Common myeloid progenitor, CD34-positive (primary cell): ENCODE data around the gene HPGDS.

Experiments used
- CTCF ChIA-PET: fragments of 350-600 bp; sonication (Branson Sonifier 250); formaldehyde crosslinking; loops from one replicate; lab custom pipeline; 2021; ENCODE audit warnings: antibody characterized with exemption; lab: Charles Lee
- POLR2A ChIA-PET: fragments of 350-600 bp; sonication (Branson Sonifier 250); formaldehyde crosslinking; loops from one replicate; lab custom pipeline; 2021; ENCODE audit warnings: antibody characterized with exemption; lab: Charles Lee
- DNase-seq, 3 donors: peaks; one replicate each; pipeline versions ENCODE4 v3.0.0 to v3.0.0-alpha.2; 2013
- H3K27ac ChIP-seq, 2 experiments: 1 replicate in 1 of 2; 2 replicates in 1 of 2; pipeline ENCODE4 v1.7.0; 2013; ENCODE audit warnings: inconsistent platforms in 2 of 2, low read length in 2 of 2, mild to moderate bottlenecking in 2 of 2, low read depth in 1 of 2, moderate library complexity in 1 of 2; ENCODE audit not compliant: severe bottlenecking in 2 of 2, insufficient read depth in 1 of 2, poor library complexity in 1 of 2
- H3K27me3 ChIP-seq, 5 experiments: replicated peaks in 2 of 5; 1 replicate in 3 of 5; 2 replicates in 2 of 5; pipeline versions ENCODE4 v1.6.1 to v1.7.0; 2013; ENCODE audit warnings: low read length in 4 of 5, mild to moderate bottlenecking in 2 of 5, moderate library complexity in 2 of 5, inconsistent platforms in 1 of 5; ENCODE audit not compliant: insufficient read depth in 5 of 5, control insufficient read depth in 4 of 5
- H3K36me3 ChIP-seq, 4 experiments: 1 replicate in 2 of 4; 2 replicates in 2 of 4; pipeline versions ENCODE4 v1.6.1 to v1.7.0; 2013; ENCODE audit warnings: low read length in 3 of 4, control low read depth in 1 of 4, mild to moderate bottlenecking in 1 of 4; ENCODE audit not compliant: control insufficient read depth in 4 of 4, insufficient read depth in 4 of 4
- H3K4me1 ChIP-seq, 4 experiments: 1 replicate in 3 of 4; 2 replicates in 1 of 4; pipeline versions ENCODE4 v1.6.1 to v1.7.1; 2013; ENCODE audit warnings: low read length in 3 of 4, mild to moderate bottlenecking in 3 of 4, control low read depth in 1 of 4, inconsistent platforms in 1 of 4, moderate library complexity in 1 of 4; ENCODE audit not compliant: control insufficient read depth in 4 of 4, insufficient read depth in 4 of 4; ENCODE audit errors: control extremely low read depth in 1 of 4
- H3K4me3 ChIP-seq, 7 experiments: 1 replicate in 4 of 7; 2 replicates in 3 of 7; pipeline versions ENCODE4 v1.5.1 to v1.7.0; 2013; ENCODE audit warnings: mild to moderate bottlenecking in 7 of 7, low read length in 6 of 7, moderate library complexity in 6 of 7, inconsistent platforms in 2 of 7, low read depth in 2 of 7, control low read depth in 1 of 7; ENCODE audit not compliant: insufficient read depth in 4 of 7, control insufficient read depth in 1 of 7; ENCODE audit errors: extremely low read depth in 1 of 7
- H3K9me3 ChIP-seq, 5 experiments: 1 replicate in 4 of 5; 2 replicates in 1 of 5; pipeline versions ENCODE4 v1.6.1 to v1.7.1; 2013; ENCODE audit warnings: low read length in 4 of 5, mild to moderate bottlenecking in 2 of 5, inconsistent platforms in 1 of 5, low read depth in 1 of 5, moderate library complexity in 1 of 5; ENCODE audit not compliant: control insufficient read depth in 4 of 5, insufficient read depth in 2 of 5; ENCODE audit errors: control extremely low read depth in 1 of 5
- WGBS: methylation state at CpG from one replicate; pipeline ENCODE4 v1.1.5; 2013; ENCODE audit not compliant: insufficient coverage; 5-methylcytosine and 5-hydroxymethylcytosine counted together

Gene HPGDS

GRCh38 chr4:94276204-94276603 is 66.4 kb downstream of the HPGDS start:
- Histone ChIP-seq H3K27me3 (no peaks in the 10 kb centered on the region), H3K4me3 (no peak overlapping the region), H3K36me3 (peaks cover 20 to 78% (median 54%) of the 10 kb centered on the region in 4 experiments), H3K9me3 (no peaks in the 10 kb centered on the region), H3K4me1 (no peaks in the 10 kb centered on the region), H3K27ac (no peak overlapping the region)
- POLR2A ChIA-PET = no interaction called here
- 97% methylated on average over 5 of the region's 7 CpGs for WGBS
- CTCF ChIA-PET = interaction anchor here (1.6 kb wide), 1 partner anchor 12 kb away, joined by 4 read pairs; no protein-coding TSS in a partner anchor
- DNase-seq = no peak

GRCh38 chr4:94274912-94275311 is 67.7 kb downstream of the HPGDS start:
- Histone ChIP-seq H3K4me1 (no peaks in the 10 kb centered on the region), H3K27ac (no peak overlapping the region), H3K9me3 (no peaks in the 10 kb centered on the region), H3K27me3 (no peaks in the 10 kb centered on the region), H3K36me3 (peaks cover 15 to 76% (median 47%) of the 10 kb centered on the region in 4 experiments), H3K4me3 (no peak overlapping the region)
- DNase-seq = no peak
- POLR2A ChIA-PET = no interaction called here
- CTCF ChIA-PET = interaction anchor here (1.1 to 1.6 kb wide), 2 partner anchors 12 to 14 kb away, joined by 3 to 4 read pairs; no protein-coding TSS in a partner anchor
- no CpG with 5 or more reads among the region's 3 CpGs for WGBS

GRCh38 chr4:94271248-94271647 is 71.4 kb downstream of the HPGDS start:
- Histone ChIP-seq H3K9me3 (no peaks in the 10 kb centered on the region), H3K27me3 (no peaks in the 10 kb centered on the region), H3K36me3 (peaks cover 4 to 56% (median 23%) of the 10 kb centered on the region in 4 experiments), H3K4me1 (no peaks in the 10 kb centered on the region), H3K27ac (no peak overlapping the region), H3K4me3 (no peak overlapping the region)
- ChIA-PET CTCF (interaction anchor here (0.8 to 0.9 kb wide), 2 partner anchors 11 to 15 kb away, joined by 3 to 4 read pairs; no protein-coding TSS in a partner anchor), POLR2A (no interaction called here)
- no CpG with 5 or more reads among the region's 2 CpGs for WGBS
- no peak for DNase-seq

GRCh38 chr4:94267037-94267436 is 75.6 kb downstream of the HPGDS start:
- H3K27ac ChIP-seq = no peak overlapping the region
- peaks cover 2 to 41% (median 15%) of the 10 kb centered on the region in 4 experiments for H3K36me3 ChIP-seq
- WGBS = 97% methylated on average over 4 of the region's 4 CpGs
- H3K4me3 ChIP-seq = no peak overlapping the region
- ChIA-PET CTCF (no interaction called here), POLR2A (no interaction called here)
- DNase-seq = no peak
- H3K4me1 ChIP-seq = peaks cover 0 to 4% (median 0%) of the 10 kb centered on the region in 4 experiments
- no peaks in the 10 kb centered on the region for H3K9me3 ChIP-seq
- H3K27me3 ChIP-seq = no peaks in the 10 kb centered on the region

GRCh38 chr4:94262163-94263016 is 80.2 kb downstream of the HPGDS start:
- ChIA-PET CTCF (no interaction called here), POLR2A (no interaction called here)
- Histone ChIP-seq H3K4me3 (no peak overlapping the region), H3K4me1 (peaks cover 0 to 4% (median 0%) of the 10 kb centered on the region in 4 experiments), H3K27ac (no peak overlapping the region), H3K27me3 (no peaks in the 10 kb centered on the region), H3K9me3 (no peaks in the 10 kb centered on the region), H3K36me3 (peaks cover 5 to 29% (median 20%) of the 10 kb centered on the region in 4 experiments)
- no peak for DNase-seq
- 91% methylated on average over 4 of the region's 5 CpGs for WGBS

- H3K27me3 ChIP-seq = no peaks in the 10 kb centered on the region
- H3K4me3 ChIP-seq = no peak overlapping the region
- POLR2A ChIA-PET = no interaction called here
- DNase-seq = peak; percentile 13 to 35 (median 35)
- peaks cover 8 to 31% (median 21%) of the 10 kb centered on the region in 4 experiments for H3K36me3 ChIP-seq
- H3K9me3 ChIP-seq = no peaks in the 10 kb centered on the region
- no peaks in the 10 kb centered on the region for H3K4me1 ChIP-seq
- no peak overlapping the region for H3K27ac ChIP-seq
- CTCF ChIA-PET = interaction anchor here (1.0 kb wide), 1 partner anchor 360 kb away, joined by 3 read pairs; no protein-coding TSS in a partner anchor
These were observed 85.8 kb downstream of the HPGDS start for GRCh38 chr4:94256828-94257227.

GRCh38 chr4:94256144-94256783 is 86.4 kb downstream of the HPGDS start:
- WGBS = 87% methylated on average over 3 of the region's 8 CpGs
- no peaks in the 10 kb centered on the region for H3K4me1 ChIP-seq
- ChIA-PET POLR2A (no interaction called here), CTCF (interaction anchor here (1.0 kb wide), 1 partner anchor 359 kb away, joined by 3 read pairs; no protein-coding TSS in a partner anchor)
- no peak for DNase-seq
- H3K9me3 ChIP-seq = no peaks in the 10 kb centered on the region
- H3K27me3 ChIP-seq = no peaks in the 10 kb centered on the region
- no peak overlapping the region for H3K4me3 ChIP-seq
- no peak overlapping the region for H3K27ac ChIP-seq
- peaks cover 8 to 28% (median 20%) of the 10 kb centered on the region in 4 experiments for H3K36me3 ChIP-seq
